ENCODE data around the gene TTLL10. TPM values are rescaled to one million over a fixed set of nuclear protein-coding genes. Genes with fewer than 3 reads are reported as not detected.

Gene TTLL10
- total RNA-seq, 2 experiments from 2014 or later = not detected

DNA sequence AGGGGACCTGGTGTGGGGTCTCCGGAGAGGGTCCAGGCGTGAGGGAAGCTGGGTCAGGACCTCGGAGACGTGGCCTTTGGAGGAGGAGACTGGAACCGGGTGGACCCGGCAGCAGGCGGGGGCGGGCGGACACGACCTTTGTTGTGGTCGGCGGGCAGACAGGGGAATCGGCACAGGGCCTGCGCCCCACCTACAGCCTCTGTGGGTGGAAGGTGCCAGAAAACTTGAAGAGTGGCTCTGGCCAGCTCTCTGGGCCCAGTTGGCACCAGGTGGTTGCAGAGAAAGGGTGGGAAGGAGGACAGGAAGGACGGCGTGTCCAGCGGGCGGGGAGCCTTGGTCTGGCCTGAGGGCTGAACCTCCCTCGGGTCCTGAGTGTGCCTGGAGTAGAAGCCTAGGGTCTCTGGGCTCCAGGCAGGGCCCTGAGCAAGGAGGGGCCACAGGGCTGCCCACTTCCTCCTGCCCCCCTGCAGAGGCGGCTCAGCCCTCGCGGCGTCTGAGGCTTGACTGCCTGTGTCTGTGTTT lies 7.7 kb upstream of the TTLL10 start:
- H3K9me3 Mint-ChIP-seq = no peaks in the 10 kb centered on the region
- no peak for DNase-seq
- intact Hi-C loops (cut with micrococcal nuclease) = no loop called here
- no peaks in the 10 kb centered on the region for H3K36me3 Mint-ChIP-seq (ENCODE audit: low read depth)
- no peak overlapping the region for H3K4me3 Mint-ChIP-seq
- H3K27ac Mint-ChIP-seq = no peak overlapping the region
- TF ChIP-seq, protein P1, sequence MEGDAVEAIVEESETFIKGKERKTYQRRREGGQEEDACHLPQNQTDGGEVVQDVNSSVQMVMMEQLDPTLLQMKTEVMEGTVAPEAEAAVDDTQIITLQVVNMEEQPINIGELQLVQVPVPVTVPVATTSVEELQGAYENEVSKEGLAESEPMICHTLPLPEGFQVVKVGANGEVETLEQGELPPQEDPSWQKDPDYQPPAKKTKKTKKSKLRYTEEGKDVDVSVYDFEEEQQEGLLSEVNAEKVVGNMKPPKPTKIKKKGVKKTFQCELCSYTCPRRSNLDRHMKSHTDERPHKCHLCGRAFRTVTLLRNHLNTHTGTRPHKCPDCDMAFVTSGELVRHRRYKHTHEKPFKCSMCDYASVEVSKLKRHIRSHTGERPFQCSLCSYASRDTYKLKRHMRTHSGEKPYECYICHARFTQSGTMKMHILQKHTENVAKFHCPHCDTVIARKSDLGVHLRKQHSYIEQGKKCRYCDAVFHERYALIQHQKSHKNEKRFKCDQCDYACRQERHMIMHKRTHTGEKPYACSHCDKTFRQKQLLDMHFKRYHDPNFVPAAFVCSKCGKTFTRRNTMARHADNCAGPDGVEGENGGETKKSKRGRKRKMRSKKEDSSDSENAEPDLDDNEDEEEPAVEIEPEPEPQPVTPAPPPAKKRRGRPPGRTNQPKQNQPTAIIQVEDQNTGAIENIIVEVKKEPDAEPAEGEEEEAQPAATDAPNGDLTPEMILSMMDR (IDR thresholded peaks at IDR 0.05) = no peak
- no peak for ATAC-seq
- H3K27me3 Mint-ChIP-seq = peaks cover 4% of the 10 kb centered on the region
- CTCF ChIA-PET = no interaction called here
- H3K4me1 Mint-ChIP-seq (ENCODE audit: low read depth) = peaks cover 6% of the 10 kb centered on the region
- POLR2A ChIA-PET = interaction anchor here (1.3 kb wide), 1 partner anchor 40 kb away, joined by 3 read pairs; no protein-coding TSS in a partner anchor

- H3K27me3 Mint-ChIP-seq = peaks cover 4% of the 10 kb centered on the region
- H3K27ac Mint-ChIP-seq = no peak overlapping the region
- H3K4me3 Mint-ChIP-seq = no peak overlapping the region
- H3K4me1 Mint-ChIP-seq (ENCODE audit: low read depth) = peaks cover 6% of the 10 kb centered on the region
- TF ChIP-seq, protein P1 (IDR thresholded peaks at IDR 0.05) = no peak
- intact Hi-C loops (cut with micrococcal nuclease) = no loop called here
- CTCF ChIA-PET = no interaction called here
- DNase-seq = no peak
- ATAC-seq = no peak
- H3K9me3 Mint-ChIP-seq = no peaks in the 10 kb centered on the region
- H3K36me3 Mint-ChIP-seq (ENCODE audit: low read depth) = no peaks in the 10 kb centered on the region
- POLR2A ChIA-PET = no interaction called here
Observed at GRCh38 chr1:1166642-1167397, 6.9 kb upstream of the TTLL10 start.

DNA sequence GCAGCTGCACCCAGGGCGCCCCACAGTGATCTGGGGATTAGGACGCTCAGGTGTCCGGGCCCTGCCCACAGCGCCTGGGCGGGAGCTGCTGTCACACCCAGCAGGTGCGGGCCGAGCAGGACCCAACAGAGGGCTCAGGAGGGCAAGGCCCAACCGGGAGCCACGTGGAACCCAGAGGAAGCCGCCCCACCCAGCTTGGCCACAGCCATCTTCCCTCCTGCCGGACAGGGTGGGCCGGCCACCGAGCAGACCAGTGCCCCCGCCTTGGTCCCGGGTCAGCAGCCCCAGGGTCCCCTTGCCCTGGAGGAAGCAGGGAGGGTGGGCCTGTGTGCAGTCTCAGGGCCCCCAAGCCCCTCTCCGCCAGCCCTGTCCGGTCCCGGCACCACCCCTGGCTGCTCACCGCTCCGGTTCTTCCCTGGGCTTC lies 6.3 kb upstream of the TTLL10 start:
- no peaks in the 10 kb centered on the region for H3K36me3 Mint-ChIP-seq (ENCODE audit: low read depth)
- CTCF ChIA-PET = no interaction called here
- no peaks in the 10 kb centered on the region for H3K9me3 Mint-ChIP-seq
- POLR2A ChIA-PET = no interaction called here
- no peak overlapping the region for H3K4me3 Mint-ChIP-seq
- peaks cover 12% of the 10 kb centered on the region for H3K4me1 Mint-ChIP-seq (ENCODE audit: low read depth)
- intact Hi-C loops (cut with micrococcal nuclease) = no loop called here
- H3K27me3 Mint-ChIP-seq = peaks cover 4% of the 10 kb centered on the region
- DNase-seq = no peak
- ATAC-seq = no peak
- H3K27ac Mint-ChIP-seq = no peak overlapping the region
- TF ChIP-seq, protein P1 (IDR thresholded peaks at IDR 0.05) = no peak

- CTCF ChIA-PET = no interaction called here
- intact Hi-C loops (cut with micrococcal nuclease) = no loop called here
- Mint-ChIP-seq H3K27me3 (peaks cover 4% of the 10 kb centered on the region), H3K36me3 (ENCODE audit: low read depth) (no peaks in the 10 kb centered on the region), H3K9me3 (no peaks in the 10 kb centered on the region), H3K4me3 (no peak overlapping the region), H3K27ac (no peak overlapping the region), H3K4me1 (ENCODE audit: low read depth) (peaks cover 14% of the 10 kb centered on the region)
- POLR2A ChIA-PET = no interaction called here
- TF ChIP-seq, protein P1 (IDR thresholded peaks at IDR 0.05) = no peak
- ATAC-seq (no peak), DNase-seq (no peak)
Observed at GRCh38 chr1:1167841-1168450, 5.7 kb upstream of the TTLL10 start.

All from activated CD8-positive, alpha-beta T cell treated with anti-CD3 and anti-CD28 coated beads for 36 hours (primary cell).